SK-N-SH treated with all-trans-retinoic acid at 6 μM for 48 hours (cell line): Measurements from ENCODE around the gene COX6B1.

Experiments
- ATAC-seq: fragments of 200-7000 bp; cut with Tn5 transposase; 3 replicates; pipeline ENCODE4 v1.9.1; 2020; ENCODE audit warnings: mild to moderate bottlenecking, moderate library complexity
- ARNTL ChIP-seq: fragments of 450-650 bp; formaldehyde crosslinking; IDR thresholded peaks from 2 replicates; pipeline ENCODE4 v1.5.0; 2020; ENCODE audit warnings: low read depth, mild to moderate bottlenecking, moderate library complexity, borderline replicate concordance
- BACH2 ChIP-seq: fragments of 250-450 bp; sonication (Bioruptor Pico); IDR thresholded peaks from 2 replicates; pipeline ENCODE4 v1.9.0; 2021; ENCODE audit warnings: mild to moderate bottlenecking, borderline replicate concordance
- CSDC2 ChIP-seq: fragments of 250-450 bp; sonication (Bioruptor Pico); IDR thresholded peaks from 2 replicates; pipeline ENCODE4 v1.5.0; 2020; ENCODE audit warnings: mild to moderate bottlenecking, moderate library complexity
- ESRRG ChIP-seq: fragments of 250-450 bp; sonication (Bioruptor Pico); IDR thresholded peaks from 2 replicates; pipeline ENCODE4 v1.6.1; 2021; ENCODE audit warnings: mild to moderate bottlenecking
- GLIS3 ChIP-seq: fragments of 250-450 bp; sonication (Bioruptor Pico); IDR thresholded peaks from 2 replicates; pipeline ENCODE4 v1.5.0; 2020; ENCODE audit warnings: mild to moderate bottlenecking, moderate library complexity
- ISL1 ChIP-seq: fragments of 250-450 bp; sonication (Bioruptor Pico); IDR thresholded peaks from 2 replicates; pipeline ENCODE4 v2.1.2; 2022; ENCODE audit warnings: mild to moderate bottlenecking, moderate library complexity
- OSR1 ChIP-seq: fragments of 250-450 bp; sonication (Bioruptor Pico); IDR thresholded peaks from 2 replicates; pipeline ENCODE4 v1.8.0; 2022; ENCODE audit warnings: moderate library complexity, mild to moderate bottlenecking, inconsistent platforms
- PPARA ChIP-seq: fragments of 250-450 bp; sonication (Bioruptor Pico); IDR thresholded peaks from 2 replicates; pipeline ENCODE4 v1.5.0; 2020; ENCODE audit warnings: mild to moderate bottlenecking, borderline replicate concordance
- RARB ChIP-seq: fragments of 250-450 bp; sonication (Bioruptor Pico); IDR thresholded peaks from 2 replicates; pipeline ENCODE4 v1.8.0; 2021; ENCODE audit warnings: mild to moderate bottlenecking, moderate library complexity
- SNAI2 ChIP-seq: fragments of 250-450 bp; sonication (Bioruptor Pico); IDR thresholded peaks from 2 replicates; pipeline ENCODE4 v1.5.0; 2020; ENCODE audit warnings: mild to moderate bottlenecking, moderate library complexity
- TCF4 ChIP-seq: fragments of 250-450 bp; sonication (Bioruptor Pico); IDR thresholded peaks from 2 replicates; pipeline ENCODE4 v1.8.0; 2021; ENCODE audit warnings: mild to moderate bottlenecking, moderate library complexity, borderline replicate concordance
- ZC3H10 ChIP-seq: fragments of 250-450 bp; sonication (Bioruptor Pico); IDR thresholded peaks from 2 replicates; pipeline ENCODE4 v1.5.1; 2021; ENCODE audit warnings: mild to moderate bottlenecking, moderate library complexity
- ZFP3 ChIP-seq: fragments of 250-450 bp; sonication (Bioruptor Pico); IDR thresholded peaks from 2 replicates; pipeline ENCODE4 v1.5.0; 2020; ENCODE audit warnings: mild to moderate bottlenecking, moderate library complexity
- ZFP30 ChIP-seq: fragments of 450-650 bp; formaldehyde crosslinking; IDR thresholded peaks from 2 replicates; pipeline ENCODE4 v1.5.0; 2022; ENCODE audit warnings: mild to moderate bottlenecking, moderate library complexity
- ZNF565 ChIP-seq: fragments of 450-650 bp; formaldehyde crosslinking; conservative IDR thresholded peaks from 2 replicates; pipeline ENCODE4 v1.5.0; 2020; ENCODE audit warnings: low read depth, mild to moderate bottlenecking, moderate library complexity
- ZNF70 ChIP-seq: fragments of 450-650 bp; formaldehyde crosslinking; IDR thresholded peaks from 2 replicates; pipeline ENCODE4 v1.5.0; 2020; ENCODE audit warnings: mild to moderate bottlenecking, moderate library complexity
- TF ChIP-seq, protein P1 (sequence below): fragments of 250-450 bp; sonication (Bioruptor Pico); IDR thresholded peaks from 2 replicates; pipeline ENCODE4 v1.5.0; 2020; ENCODE audit warnings: mild to moderate bottlenecking, moderate library complexity
- TF ChIP-seq, protein P2 (sequence below): fragments of 250-450 bp; sonication (Bioruptor Pico); IDR thresholded peaks from 2 replicates; pipeline ENCODE4 v1.8.0; 2020; ENCODE audit warnings: mild to moderate bottlenecking, moderate library complexity, borderline replicate concordance
- TF ChIP-seq, protein P3 (sequence below): fragments of 250-450 bp; sonication (Bioruptor Pico); IDR thresholded peaks from 2 replicates; pipeline ENCODE4 v1.5.1; 2021; ENCODE audit warnings: mild to moderate bottlenecking, moderate library complexity
- TF ChIP-seq, protein P4 (sequence below): fragments of 250-450 bp; sonication (Bioruptor Pico); IDR thresholded peaks from 2 replicates; pipeline ENCODE4 v1.8.0; 2021; ENCODE audit warnings: low read depth, mild to moderate bottlenecking, moderate library complexity, borderline replicate concordance
- TF ChIP-seq, protein P5 (sequence below): fragments of 250-450 bp; sonication (Bioruptor Pico); IDR thresholded peaks from 2 replicates; pipeline ENCODE4 v1.5.1; 2020; ENCODE audit warnings: low read depth, mild to moderate bottlenecking, moderate library complexity

COX6B1 gene

DNA sequence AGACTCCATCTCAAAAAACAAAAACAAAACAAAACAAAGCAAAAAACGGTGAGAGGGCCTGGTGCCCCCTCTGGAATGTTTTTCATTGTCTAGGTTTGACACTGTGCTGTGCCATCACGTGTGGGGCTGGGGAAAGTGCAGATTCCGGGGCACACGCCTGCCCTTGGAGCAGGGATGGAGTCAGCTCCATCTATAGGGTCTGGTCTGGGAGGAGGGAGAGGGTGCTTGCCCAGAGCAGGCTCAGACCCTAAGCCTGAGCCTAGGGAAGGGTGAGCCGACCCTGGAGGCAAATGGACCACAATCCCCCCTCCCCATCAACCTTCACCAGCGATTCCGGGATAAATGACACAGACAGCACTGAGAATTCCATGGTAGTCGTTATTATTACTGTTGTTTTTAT lies 45.3 kb downstream of the COX6B1 start:
- ATAC-seq: peak; percentile 9
- TF ChIP-seq SNAI2 (CRISPR knock-in tag): no peak
- TF ChIP-seq OSR1: no peak
- no peak for TF ChIP-seq ZFP3
- TF ChIP-seq ESRRG (CRISPR knock-in tag): no peak
- TF ChIP-seq, protein P1, sequence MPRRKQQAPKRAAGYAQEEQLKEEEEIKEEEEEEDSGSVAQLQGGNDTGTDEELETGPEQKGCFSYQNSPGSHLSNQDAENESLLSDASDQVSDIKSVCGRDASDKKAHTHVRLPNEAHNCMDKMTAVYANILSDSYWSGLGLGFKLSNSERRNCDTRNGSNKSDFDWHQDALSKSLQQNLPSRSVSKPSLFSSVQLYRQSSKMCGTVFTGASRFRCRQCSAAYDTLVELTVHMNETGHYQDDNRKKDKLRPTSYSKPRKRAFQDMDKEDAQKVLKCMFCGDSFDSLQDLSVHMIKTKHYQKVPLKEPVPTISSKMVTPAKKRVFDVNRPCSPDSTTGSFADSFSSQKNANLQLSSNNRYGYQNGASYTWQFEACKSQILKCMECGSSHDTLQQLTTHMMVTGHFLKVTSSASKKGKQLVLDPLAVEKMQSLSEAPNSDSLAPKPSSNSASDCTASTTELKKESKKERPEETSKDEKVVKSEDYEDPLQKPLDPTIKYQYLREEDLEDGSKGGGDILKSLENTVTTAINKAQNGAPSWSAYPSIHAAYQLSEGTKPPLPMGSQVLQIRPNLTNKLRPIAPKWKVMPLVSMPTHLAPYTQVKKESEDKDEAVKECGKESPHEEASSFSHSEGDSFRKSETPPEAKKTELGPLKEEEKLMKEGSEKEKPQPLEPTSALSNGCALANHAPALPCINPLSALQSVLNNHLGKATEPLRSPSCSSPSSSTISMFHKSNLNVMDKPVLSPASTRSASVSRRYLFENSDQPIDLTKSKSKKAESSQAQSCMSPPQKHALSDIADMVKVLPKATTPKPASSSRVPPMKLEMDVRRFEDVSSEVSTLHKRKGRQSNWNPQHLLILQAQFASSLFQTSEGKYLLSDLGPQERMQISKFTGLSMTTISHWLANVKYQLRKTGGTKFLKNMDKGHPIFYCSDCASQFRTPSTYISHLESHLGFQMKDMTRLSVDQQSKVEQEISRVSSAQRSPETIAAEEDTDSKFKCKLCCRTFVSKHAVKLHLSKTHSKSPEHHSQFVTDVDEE (CRISPR knock-in tag): no peak
- no peak for TF ChIP-seq BACH2 (CRISPR knock-in tag)
- TF ChIP-seq TCF4 (CRISPR knock-in tag): no peak
- TF ChIP-seq, protein P2, sequence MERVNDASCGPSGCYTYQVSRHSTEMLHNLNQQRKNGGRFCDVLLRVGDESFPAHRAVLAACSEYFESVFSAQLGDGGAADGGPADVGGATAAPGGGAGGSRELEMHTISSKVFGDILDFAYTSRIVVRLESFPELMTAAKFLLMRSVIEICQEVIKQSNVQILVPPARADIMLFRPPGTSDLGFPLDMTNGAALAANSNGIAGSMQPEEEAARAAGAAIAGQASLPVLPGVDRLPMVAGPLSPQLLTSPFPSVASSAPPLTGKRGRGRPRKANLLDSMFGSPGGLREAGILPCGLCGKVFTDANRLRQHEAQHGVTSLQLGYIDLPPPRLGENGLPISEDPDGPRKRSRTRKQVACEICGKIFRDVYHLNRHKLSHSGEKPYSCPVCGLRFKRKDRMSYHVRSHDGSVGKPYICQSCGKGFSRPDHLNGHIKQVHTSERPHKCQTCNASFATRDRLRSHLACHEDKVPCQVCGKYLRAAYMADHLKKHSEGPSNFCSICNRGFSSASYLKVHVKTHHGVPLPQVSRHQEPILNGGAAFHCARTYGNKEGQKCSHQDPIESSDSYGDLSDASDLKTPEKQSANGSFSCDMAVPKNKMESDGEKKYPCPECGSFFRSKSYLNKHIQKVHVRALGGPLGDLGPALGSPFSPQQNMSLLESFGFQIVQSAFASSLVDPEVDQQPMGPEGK: no peak
- TF ChIP-seq PPARA (CRISPR knock-in tag): no peak
- TF ChIP-seq, protein P3, sequence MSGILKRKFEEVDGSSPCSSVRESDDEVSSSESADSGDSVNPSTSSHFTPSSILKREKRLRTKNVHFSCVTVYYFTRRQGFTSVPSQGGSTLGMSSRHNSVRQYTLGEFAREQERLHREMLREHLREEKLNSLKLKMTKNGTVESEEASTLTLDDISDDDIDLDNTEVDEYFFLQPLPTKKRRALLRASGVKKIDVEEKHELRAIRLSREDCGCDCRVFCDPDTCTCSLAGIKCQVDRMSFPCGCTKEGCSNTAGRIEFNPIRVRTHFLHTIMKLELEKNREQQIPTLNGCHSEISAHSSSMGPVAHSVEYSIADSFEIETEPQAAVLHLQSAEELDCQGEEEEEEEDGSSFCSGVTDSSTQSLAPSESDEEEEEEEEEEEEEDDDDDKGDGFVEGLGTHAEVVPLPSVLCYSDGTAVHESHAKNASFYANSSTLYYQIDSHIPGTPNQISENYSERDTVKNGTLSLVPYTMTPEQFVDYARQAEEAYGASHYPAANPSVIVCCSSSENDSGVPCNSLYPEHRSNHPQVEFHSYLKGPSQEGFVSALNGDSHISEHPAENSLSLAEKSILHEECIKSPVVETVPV (CRISPR knock-in tag): no peak
- TF ChIP-seq, protein P4, sequence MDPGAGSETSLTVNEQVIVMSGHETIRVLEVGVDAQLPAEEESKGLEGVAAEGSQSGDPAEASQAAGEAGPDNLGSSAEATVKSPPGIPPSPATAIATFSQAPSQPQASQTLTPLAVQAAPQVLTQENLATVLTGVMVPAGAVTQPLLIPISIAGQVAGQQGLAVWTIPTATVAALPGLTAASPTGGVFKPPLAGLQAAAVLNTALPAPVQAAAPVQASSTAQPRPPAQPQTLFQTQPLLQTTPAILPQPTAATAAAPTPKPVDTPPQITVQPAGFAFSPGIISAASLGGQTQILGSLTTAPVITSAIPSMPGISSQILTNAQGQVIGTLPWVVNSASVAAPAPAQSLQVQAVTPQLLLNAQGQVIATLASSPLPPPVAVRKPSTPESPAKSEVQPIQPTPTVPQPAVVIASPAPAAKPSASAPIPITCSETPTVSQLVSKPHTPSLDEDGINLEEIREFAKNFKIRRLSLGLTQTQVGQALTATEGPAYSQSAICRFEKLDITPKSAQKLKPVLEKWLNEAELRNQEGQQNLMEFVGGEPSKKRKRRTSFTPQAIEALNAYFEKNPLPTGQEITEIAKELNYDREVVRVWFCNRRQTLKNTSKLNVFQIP (CRISPR knock-in tag): no peak
- no peak for TF ChIP-seq RARB (CRISPR knock-in tag)
- TF ChIP-seq ZC3H10: no peak
- TF ChIP-seq ZFP30: no peak
- TF ChIP-seq ZNF70 (CRISPR knock-in tag): no peak
- TF ChIP-seq, protein P5, sequence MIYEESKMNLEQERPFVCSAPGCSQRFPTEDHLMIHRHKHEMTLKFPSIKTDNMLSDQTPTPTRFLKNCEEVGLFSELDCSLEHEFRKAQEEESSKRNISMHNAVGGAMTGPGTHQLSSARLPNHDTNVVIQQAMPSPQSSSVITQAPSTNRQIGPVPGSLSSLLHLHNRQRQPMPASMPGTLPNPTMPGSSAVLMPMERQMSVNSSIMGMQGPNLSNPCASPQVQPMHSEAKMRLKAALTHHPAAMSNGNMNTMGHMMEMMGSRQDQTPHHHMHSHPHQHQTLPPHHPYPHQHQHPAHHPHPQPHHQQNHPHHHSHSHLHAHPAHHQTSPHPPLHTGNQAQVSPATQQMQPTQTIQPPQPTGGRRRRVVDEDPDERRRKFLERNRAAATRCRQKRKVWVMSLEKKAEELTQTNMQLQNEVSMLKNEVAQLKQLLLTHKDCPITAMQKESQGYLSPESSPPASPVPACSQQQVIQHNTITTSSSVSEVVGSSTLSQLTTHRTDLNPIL: no peak
- no peak for TF ChIP-seq GLIS3

DNA sequence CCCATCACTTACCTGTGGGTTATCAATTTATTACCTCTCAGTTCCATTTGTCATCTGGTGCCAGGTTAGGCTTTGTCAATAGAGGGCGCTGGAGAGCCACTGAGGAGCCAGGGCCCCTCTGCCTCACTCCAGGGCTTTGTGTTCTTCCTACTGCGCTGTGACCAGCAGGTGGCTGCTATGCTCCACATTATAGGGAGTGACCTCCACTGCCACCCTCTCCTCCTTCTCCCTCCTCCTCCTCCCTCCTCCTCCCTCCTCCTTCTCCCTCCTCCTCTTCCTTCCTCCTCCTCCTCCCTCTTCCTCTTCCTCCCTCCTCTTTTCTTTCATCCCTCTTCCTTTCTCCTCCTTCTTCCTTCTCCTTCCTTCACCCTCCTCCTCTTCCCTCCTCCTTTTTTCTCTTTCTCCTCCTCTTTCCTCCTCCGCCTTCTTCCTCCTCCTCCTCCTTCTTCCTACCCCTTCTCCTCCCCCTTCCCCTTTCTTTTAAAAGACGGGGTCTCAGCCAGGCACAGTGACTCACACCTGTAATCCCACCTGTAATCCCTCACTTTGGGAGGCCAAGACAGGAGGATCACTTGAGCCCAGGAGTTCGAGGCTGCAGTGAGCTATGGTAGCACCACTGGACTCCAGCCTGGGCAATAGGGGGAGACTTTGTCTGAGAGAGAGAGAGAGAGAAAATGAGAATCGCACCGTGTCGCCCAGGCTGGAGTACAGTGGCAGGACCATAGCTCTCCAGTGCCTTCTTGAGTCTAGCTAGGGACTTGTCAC lies 45.9 kb downstream of the COX6B1 start:
- peak; percentile 99 for ATAC-seq
- TF ChIP-seq ESRRG (CRISPR knock-in tag) (no peak), RARB (CRISPR knock-in tag) (no peak), ARNTL (CRISPR knock-in tag) (no peak), ZNF565 (CRISPR knock-in tag) (no peak), ZFP3 (no peak), ISL1 (CRISPR knock-in tag) (no peak), BACH2 (CRISPR knock-in tag) (no peak), CSDC2 (no peak)
- TF ChIP-seq, protein P4 (CRISPR knock-in tag): no peak
- TF ChIP-seq, protein P5: no peak
- TF ChIP-seq, protein P3 (CRISPR knock-in tag): no peak
- TF ChIP-seq, protein P1 (CRISPR knock-in tag): no peak
